Progenitor cell of endocrine pancreas (in vitro differentiated cells): ENCODE measurements around the gene ZBTB5. TPM values are rescaled to one million over a fixed set of nuclear protein-coding genes. Genes with fewer than 3 reads are reported as not detected.
"Not testable (repeated sequence)": the region's sequence is repeated elsewhere in the genome, so short reads cannot be mapped to it uniquely, and the experiment has no call there.

Experiments used
- DNase-seq: peaks from one replicate; pipeline ENCODE4 v3.0.0; 2021; ENCODE audit warnings: low spot score; ENCODE audit not compliant: unreplicated experiment
- H3K27ac Mint-ChIP-seq: 2 replicates; pipeline ENCODE4 v1.8.0; 2021; ENCODE audit warnings: mild to moderate bottlenecking, moderate library complexity, mixed read lengths
- H3K27me3 Mint-ChIP-seq: 2 replicates; pipeline ENCODE4 v1.8.0; 2021; ENCODE audit warnings: mixed read lengths
- H3K36me3 Mint-ChIP-seq: 2 replicates; pipeline ENCODE4 v1.8.0; 2022; ENCODE audit warnings: mixed read lengths; ENCODE audit not compliant: insufficient read depth
- H3K4me1 Mint-ChIP-seq: 2 replicates; pipeline ENCODE4 v1.8.0; 2021; ENCODE audit warnings: low read depth, mixed read lengths
- H3K4me3 Mint-ChIP-seq: 2 replicates; pipeline ENCODE4 v1.8.0; 2021; ENCODE audit warnings: low read depth, mild to moderate bottlenecking, moderate library complexity, mixed read lengths
- H3K9me3 Mint-ChIP-seq: 2 replicates; pipeline ENCODE4 v1.8.0; 2021; ENCODE audit warnings: low read depth, mixed read lengths
- CTCF ChIP-seq: fragments of 200-600 bp; sonication (generic); IDR thresholded peaks from one replicate; pipeline ENCODE4 v1.5.0; 2021; ENCODE audit warnings: antibody characterized with exemption, mild to moderate bottlenecking; ENCODE audit not compliant: unreplicated experiment
- total RNA-seq: library from RNA; stranded (reverse); gene quantifications from 2 replicates; pipeline ENCODE4 v1.2.1, GENCODE V29; 2021

ZBTB5 gene
- total RNA-seq, 1 donor from 2014 or later, result 21.2 TPM

- H3K4me1 Mint-ChIP-seq, result peaks cover 18% of the 10 kb centered on the region
- H3K27ac Mint-ChIP-seq, result peak within 1 kb of the TSS; percentile 84
- H3K36me3 Mint-ChIP-seq, result peaks cover 5% of the 10 kb centered on the region
- no peaks in the 10 kb centered on the region for H3K9me3 Mint-ChIP-seq
- DNase-seq, result peak; percentile 89
- H3K4me3 Mint-ChIP-seq, result peak within 1 kb of the TSS; percentile 91
- TF ChIP-seq CTCF, result no peak
- peaks cover 6% of the 10 kb centered on the region for H3K27me3 Mint-ChIP-seq
These were observed 20.4 kb upstream of the ZBTB5 start, which contains the start of gene POLR1E for GRCh38 chr9:37485389-37486255. Gene POLR1E, plus strand, starts transcription at chr9:37485948. Its CDS starts 100 bp downstream, at chr9:37486048.

- peaks cover 14% of the 10 kb centered on the region for H3K4me1 Mint-ChIP-seq
These were observed 15.5 kb upstream of the ZBTB5 start for GRCh38 chr9:37480759-37481158.

GRCh38 chr9:37477987-37478619 is 12.9 kb upstream of the ZBTB5 start:
- H3K27ac Mint-ChIP-seq, H3K27me3 Mint-ChIP-seq, H3K36me3 Mint-ChIP-seq, H3K9me3 Mint-ChIP-seq, H3K4me3 Mint-ChIP-seq, DNase-seq, H3K4me1 Mint-ChIP-seq: not testable (repeated sequence)

More at GRCh38 chr9:37480759-37481158, 15.5 kb upstream of the ZBTB5 start:
- no peak overlapping the region for H3K4me3 Mint-ChIP-seq
- TF ChIP-seq CTCF, result no peak
- no peaks in the 10 kb centered on the region for H3K9me3 Mint-ChIP-seq
- H3K27me3 Mint-ChIP-seq, result peaks cover 6% of the 10 kb centered on the region
- no peaks in the 10 kb centered on the region for H3K36me3 Mint-ChIP-seq
- no peak for DNase-seq
- no peak overlapping the region for H3K27ac Mint-ChIP-seq

- H3K27me3 Mint-ChIP-seq, H3K36me3 Mint-ChIP-seq, H3K9me3 Mint-ChIP-seq: not testable (repeated sequence)
These were observed 12.2 kb upstream of the ZBTB5 start for GRCh38 chr9:37477443-37477842.

GRCh38 chr9:37476930-37477329 is 11.7 kb upstream of the ZBTB5 start:
- no peak overlapping the region for H3K27ac Mint-ChIP-seq
- peaks cover 12% of the 10 kb centered on the region for H3K4me1 Mint-ChIP-seq
- no peaks in the 10 kb centered on the region for H3K36me3 Mint-ChIP-seq
- no peak for DNase-seq
- TF ChIP-seq CTCF, result no peak
- H3K27me3 Mint-ChIP-seq, result peaks cover 6% of the 10 kb centered on the region
- no peak overlapping the region for H3K4me3 Mint-ChIP-seq
- peaks cover 4% of the 10 kb centered on the region for H3K9me3 Mint-ChIP-seq

More at GRCh38 chr9:37477443-37477842, 12.2 kb upstream of the ZBTB5 start:
- not testable (repeated sequence) for H3K4me3 Mint-ChIP-seq, H3K27ac Mint-ChIP-seq, H3K4me1 Mint-ChIP-seq, DNase-seq

- no peak overlapping the region for H3K27ac Mint-ChIP-seq
- DNase-seq, result no peak
- no peak overlapping the region for H3K4me3 Mint-ChIP-seq
- peaks cover 4% of the 10 kb centered on the region for H3K9me3 Mint-ChIP-seq
- TF ChIP-seq CTCF, result no peak
- no peaks in the 10 kb centered on the region for H3K36me3 Mint-ChIP-seq
- peaks cover 14% of the 10 kb centered on the region for H3K4me1 Mint-ChIP-seq
- no peaks in the 10 kb centered on the region for H3K27me3 Mint-ChIP-seq
These were observed 9.2 kb upstream of the ZBTB5 start for GRCh38 chr9:37474438-37474837.

GRCh38 chr9:37473982-37474381 is 8.7 kb upstream of the ZBTB5 start:
- peaks cover 14% of the 10 kb centered on the region for H3K4me1 Mint-ChIP-seq
- H3K27me3 Mint-ChIP-seq, H3K4me3 Mint-ChIP-seq, H3K9me3 Mint-ChIP-seq, DNase-seq, H3K27ac Mint-ChIP-seq, H3K36me3 Mint-ChIP-seq: not testable (repeated sequence)
